ENCODE measurements around the gene CYB5RL.

DNA sequence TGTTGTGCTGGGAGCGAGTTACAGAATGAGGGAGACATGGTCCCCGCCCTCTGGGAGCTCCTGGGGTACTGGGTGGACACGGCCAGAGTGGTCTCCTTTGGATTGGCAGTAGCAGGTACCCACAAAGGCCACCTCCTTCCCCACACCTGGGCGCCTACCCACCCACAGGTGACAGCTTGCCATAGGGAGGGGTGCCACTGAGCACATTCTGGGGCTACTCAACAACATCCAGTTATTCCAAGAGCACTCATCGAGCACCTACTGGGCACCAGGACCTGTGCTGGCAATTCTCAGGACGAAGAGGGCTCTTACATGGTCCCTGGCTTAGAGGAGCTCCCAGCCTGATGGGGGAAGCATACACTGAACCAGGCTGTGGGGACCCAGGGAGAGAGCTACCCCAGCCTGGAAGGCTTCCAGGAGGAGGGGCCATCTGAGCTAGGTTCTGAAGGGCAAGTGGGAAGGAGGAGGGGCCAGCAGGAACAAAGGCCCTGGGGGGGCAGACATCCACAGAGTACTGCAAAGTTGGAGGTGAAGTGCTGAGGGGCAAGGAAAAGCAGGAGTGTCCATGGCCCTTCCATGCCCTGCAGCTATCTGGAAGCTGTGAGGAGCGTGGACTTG, 22.1 kb upstream of the CYB5RL start:
- TF ChIP-seq POLR2AphosphoS5 (IDR thresholded peaks at IDR 0.05; ENCODE audit: borderline replicate concordance, low read depth, low read length) (no peak; the same call in 1 of the 2 replicates), EZH2 (IDR thresholded peaks at IDR 0.05) (no peak)

Measured in SK-N-MC (cell line).